ENCODE results near the gene FAF1.

DNA sequence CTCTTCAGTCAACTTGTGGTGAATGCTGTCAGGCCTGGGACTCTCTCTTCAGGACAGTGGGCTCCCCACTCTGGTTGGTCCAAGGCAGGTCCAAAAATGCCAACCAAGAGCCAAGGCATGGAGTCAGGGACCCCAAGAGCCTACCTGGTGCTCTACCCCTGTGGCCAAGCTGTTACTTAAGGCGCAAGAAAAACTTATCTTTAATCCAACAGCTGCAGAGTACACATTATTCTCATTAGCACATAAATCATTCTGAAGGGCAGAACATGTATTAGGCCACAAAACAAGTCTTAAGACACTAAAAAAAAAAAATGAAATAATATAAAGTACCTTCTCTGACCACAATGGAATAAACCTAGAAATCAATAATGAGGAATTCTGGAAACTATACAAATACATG lies 65.7 kb downstream of the FAF1 start:
- no peak for TF ChIP-seq ZNF473 (tag by site-specific recombination; IDR thresholded peaks at IDR 0.05)
- TF ChIP-seq, protein P1, sequence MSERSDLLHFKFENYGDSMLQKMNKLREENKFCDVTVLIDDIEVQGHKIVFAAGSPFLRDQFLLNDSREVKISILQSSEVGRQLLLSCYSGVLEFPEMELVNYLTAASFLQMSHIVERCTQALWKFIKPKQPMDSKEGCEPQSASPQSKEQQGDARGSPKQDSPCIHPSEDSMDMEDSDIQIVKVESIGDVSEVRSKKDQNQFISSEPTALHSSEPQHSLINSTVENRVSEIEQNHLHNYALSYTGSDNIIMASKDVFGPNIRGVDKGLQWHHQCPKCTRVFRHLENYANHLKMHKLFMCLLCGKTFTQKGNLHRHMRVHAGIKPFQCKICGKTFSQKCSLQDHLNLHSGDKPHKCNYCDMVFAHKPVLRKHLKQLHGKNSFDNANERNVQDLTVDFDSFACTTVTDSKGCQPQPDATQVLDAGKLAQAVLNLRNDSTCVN (tag by site-specific recombination; optimal IDR thresholded peaks at IDR 0.05), result no peak
- no peak for TF ChIP-seq ZNF629 (tag by site-specific recombination; IDR thresholded peaks at IDR 0.05)
- TF ChIP-seq GLI2 (tag by site-specific recombination; IDR thresholded peaks at IDR 0.05; ENCODE audit: borderline replicate concordance, low read depth), result no peak
- TF ChIP-seq OSR2 (tag by site-specific recombination; IDR thresholded peaks at IDR 0.05), result no peak
- TF ChIP-seq, protein P2, sequence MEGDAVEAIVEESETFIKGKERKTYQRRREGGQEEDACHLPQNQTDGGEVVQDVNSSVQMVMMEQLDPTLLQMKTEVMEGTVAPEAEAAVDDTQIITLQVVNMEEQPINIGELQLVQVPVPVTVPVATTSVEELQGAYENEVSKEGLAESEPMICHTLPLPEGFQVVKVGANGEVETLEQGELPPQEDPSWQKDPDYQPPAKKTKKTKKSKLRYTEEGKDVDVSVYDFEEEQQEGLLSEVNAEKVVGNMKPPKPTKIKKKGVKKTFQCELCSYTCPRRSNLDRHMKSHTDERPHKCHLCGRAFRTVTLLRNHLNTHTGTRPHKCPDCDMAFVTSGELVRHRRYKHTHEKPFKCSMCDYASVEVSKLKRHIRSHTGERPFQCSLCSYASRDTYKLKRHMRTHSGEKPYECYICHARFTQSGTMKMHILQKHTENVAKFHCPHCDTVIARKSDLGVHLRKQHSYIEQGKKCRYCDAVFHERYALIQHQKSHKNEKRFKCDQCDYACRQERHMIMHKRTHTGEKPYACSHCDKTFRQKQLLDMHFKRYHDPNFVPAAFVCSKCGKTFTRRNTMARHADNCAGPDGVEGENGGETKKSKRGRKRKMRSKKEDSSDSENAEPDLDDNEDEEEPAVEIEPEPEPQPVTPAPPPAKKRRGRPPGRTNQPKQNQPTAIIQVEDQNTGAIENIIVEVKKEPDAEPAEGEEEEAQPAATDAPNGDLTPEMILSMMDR (tag by site-specific recombination; IDR thresholded peaks at IDR 0.05), result no peak

All from HEK293 (cell line).